Raji (cell line): ENCODE data around the gene TMEM60.

Experiments used
- POLR2A ChIP-seq: IDR thresholded peaks from 2 replicates; pipeline ENCODE4 v1.6.1; 2011; ENCODE audit warnings: low read depth, low read length, control low read depth; ENCODE audit not compliant: insufficient read depth

Gene TMEM60

DNA sequence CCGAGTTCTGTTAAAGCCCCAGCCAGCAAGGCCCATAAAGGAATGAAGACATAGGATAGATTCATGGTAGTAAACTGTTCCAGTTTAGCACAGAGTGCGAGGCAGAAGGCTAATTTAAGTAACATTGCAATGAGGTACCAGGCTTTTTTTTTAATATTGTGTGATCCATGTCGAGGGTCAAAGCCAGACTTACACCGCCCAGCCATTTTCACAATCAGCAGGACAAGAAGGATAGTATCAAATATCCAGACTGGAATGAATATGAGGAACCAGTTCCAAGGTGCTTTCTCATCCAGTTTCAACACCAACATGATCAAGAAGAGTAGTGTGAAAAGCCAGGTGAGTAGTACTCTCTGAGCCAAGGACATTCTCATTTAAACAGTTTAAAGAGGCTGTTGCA is 4.2 kb downstream of the TMEM60 start:
- no peak for TF ChIP-seq POLR2A

DNA sequence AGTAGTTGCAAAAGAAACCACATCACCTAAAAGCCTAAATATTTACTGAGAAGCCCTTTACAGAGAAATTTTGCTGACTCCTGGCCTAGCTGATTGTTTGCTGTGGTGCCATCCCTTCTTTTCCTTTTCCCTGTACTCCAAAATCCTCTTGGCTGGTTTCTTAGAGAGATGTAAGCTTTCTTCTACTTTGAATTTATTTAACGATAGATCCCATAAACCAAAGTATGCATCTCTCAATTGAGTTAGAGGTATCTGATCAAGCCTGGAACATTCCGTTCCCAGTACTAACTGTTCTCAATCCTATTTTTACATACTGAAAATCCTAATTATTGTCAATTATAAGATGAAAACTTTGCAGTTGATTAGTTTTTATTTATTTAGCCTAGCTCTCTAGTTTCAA is 6.3 kb downstream of the TMEM60 start:
- no peak for TF ChIP-seq POLR2A

DNA sequence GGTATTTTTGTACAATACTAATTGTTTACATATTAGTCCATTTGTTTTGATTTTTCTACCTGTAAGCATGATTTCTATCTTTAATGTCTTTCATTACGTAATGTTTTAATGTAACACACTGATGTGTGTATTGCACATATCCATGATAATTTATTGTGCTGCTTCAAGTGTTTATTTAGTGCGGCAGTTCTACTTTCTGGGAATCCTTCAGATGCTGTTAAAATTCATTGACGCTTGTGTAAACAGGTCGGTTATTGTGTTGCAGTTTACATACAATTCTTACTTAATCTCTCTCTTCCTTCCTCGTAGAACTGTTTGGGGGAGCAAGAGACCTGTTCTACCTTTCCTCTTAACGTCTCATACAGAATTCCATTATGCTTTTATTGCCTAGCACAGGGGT is 6.9 kb downstream of the TMEM60 start:
- TF ChIP-seq POLR2A: no peak

DNA sequence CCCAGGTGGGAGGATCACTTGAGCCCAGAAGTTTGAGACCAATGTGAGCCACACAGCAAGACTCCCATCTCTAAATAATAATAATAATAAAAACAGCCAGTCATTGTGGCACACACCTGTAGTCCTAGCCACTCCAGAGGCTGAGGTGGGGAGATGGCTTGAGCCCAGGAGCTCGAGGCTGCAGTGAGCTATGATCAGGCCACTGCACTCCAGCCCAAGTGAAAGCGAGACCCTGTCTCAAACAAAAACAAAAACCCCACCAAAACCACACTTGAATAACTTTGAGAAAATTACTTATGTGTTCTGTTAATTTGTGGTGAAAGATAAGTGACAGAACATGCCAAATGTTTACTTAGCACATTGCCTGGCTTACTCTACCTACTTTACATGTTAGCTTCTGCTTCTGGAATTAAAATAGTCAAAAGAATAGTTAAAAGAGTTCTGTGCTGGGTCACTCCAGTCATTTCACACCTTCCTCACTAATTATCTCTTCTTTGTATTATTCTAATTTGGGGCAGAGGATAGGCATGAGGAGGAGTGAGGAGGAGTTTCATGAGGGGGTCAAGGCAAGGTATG is 9.8 kb downstream of the TMEM60 start:
- TF ChIP-seq POLR2A: no peak

DNA sequence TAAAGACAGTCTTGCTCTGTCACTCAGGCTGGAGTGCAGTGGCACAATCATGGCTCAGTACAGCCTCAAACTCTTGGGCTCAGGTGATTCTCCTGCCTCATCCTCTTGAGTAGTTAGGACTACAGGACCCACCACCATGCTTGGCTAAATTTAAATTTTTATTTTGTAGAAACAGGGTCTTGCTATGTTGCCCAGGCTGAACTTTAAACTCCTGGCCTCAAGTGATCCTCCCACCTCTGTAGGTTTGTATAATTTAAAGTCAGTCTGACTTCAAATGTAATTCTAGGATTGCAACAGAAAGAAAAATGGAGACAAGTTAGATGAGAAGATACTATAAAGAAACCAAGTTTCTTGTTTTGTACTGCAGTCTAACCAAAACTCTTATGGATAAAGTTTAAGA is 11.5 kb downstream of the TMEM60 start:
- TF ChIP-seq POLR2A: no peak

DNA sequence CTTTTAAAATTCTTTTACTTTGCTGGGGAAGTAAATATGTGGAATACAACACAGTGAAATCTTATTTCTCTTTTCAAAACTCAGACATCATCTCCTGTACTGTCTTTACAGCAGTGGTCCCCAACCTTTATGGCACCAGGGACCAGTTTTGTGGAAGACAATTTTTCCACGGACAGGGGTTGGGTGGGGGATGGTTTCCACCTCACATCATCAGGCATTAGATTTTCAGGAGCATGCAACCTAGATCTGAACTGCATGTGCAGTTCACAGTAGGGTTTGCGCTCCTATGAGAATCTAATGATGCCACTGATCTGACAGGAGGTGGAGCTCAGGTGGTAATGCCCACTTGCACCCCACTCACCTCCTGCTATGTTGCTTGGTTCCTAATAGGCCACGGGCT is 12.2 kb downstream of the TMEM60 start:
- no peak for TF ChIP-seq POLR2A

DNA sequence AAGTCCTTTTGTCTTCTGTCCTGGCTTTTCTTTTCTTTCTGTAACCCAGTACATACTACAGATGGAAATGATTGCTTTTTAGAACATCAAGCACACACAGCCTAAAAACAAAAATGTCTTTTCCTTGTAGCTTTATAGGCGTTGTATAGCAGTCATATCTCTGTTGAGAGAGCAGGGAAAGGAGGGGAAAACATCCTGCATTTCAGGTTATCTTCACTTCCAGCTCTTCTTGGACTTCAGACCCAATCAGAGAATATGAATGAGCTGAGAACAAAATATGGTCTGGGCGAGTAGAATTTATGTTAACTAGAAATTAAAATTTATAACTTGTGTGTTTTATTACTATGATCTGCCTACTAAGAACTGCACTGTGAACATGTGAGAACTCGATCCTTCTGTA is 14.7 kb downstream of the TMEM60 start:
- no peak for TF ChIP-seq POLR2A

DNA sequence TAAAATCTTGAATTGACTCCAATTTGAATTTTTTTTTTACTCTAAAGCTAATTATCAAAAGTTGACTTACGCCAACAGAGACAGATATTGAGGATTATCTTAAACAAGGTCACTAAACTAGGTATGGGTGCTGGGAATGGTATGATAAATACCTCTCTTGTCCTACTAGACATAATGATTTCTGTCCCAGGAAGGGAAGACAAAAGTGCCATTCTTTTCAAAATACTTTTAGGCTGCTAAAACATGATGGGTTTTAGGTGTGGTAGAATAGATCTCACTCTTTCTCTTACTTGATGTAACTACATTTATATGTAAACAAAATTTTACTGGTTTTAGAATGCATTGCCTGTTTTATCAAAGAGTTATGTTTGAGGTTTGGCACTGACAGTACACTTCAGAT is 15.1 kb downstream of the TMEM60 start:
- no peak for TF ChIP-seq POLR2A

DNA sequence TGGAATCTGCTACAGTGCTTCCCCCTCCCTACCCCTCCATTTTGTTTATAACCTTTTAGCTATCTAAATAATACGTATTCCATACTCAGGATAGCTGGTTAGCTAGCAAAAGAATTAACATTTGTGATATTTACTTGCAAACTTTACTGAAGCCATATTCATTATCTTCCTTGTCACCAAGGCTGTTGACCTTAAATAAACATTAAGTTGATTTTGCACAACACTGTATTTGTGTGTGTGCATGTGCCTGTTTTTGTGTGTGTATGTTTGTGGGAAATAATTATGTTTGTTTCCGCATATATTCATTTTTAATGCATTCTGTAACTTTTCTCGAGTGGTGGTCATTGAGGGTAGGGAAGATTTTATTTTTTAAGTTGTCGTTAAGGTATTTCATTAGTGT is 15.9 kb downstream of the TMEM60 start:
- no peak for TF ChIP-seq POLR2A

DNA sequence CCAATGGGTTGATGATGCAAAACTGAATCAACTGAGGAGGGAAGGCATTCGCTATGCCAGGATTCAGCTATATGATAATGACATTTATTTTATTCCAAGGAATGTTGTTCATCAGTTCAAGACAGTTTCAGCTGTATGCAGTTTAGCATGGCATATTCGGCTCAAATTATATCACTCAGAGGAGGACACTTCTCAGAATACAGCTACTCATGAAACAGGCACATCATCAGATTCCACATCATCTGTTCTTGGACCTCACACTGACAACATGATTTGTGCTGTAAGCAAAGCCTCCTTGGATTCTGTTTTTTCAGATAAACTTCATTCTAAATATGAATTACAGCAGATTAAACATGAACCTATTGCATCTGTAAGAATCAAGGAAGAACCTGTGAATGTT is 19.7 kb downstream of the TMEM60 start:
- no peak for TF ChIP-seq POLR2A

DNA sequence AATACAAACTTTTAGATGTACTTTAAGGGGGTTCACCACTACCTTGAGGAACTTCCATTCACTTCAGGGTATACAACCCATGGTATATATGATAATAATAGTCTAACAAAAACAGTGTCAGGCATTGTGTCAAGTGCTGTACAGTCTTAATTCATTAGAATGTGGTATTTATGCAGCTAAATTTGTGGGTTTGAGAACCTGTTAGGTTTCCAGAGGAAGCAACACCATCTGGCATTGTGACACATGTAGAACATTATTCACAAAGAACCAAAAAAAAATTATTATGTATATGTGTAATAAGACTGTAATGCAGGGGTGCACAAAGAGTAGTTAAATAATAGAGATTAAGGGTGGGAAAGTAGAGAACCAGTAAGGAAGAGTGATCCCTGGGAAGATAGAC is 26.3 kb downstream of the TMEM60 start:
- no peak for TF ChIP-seq POLR2A

DNA sequence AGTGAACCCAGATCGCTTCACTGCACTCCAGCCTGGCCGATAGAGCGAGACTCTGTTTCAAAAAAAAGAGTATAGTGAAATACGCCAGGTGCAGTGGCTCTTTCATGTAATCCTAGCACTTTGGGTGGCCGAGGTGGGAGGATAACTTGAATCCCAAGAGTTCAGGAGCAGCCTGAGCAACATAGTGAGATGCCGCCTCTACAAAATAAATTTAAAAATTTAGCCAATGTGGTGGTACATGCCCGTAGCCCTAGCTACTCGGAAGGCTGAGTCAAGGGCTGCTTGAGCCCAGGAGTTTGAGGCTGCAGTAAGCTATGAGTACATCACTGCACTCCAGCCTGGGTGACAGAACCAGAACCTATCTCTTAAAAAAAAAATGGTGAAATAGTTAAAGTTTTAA is 27.9 kb downstream of the TMEM60 start:
- TF ChIP-seq POLR2A: no peak

DNA sequence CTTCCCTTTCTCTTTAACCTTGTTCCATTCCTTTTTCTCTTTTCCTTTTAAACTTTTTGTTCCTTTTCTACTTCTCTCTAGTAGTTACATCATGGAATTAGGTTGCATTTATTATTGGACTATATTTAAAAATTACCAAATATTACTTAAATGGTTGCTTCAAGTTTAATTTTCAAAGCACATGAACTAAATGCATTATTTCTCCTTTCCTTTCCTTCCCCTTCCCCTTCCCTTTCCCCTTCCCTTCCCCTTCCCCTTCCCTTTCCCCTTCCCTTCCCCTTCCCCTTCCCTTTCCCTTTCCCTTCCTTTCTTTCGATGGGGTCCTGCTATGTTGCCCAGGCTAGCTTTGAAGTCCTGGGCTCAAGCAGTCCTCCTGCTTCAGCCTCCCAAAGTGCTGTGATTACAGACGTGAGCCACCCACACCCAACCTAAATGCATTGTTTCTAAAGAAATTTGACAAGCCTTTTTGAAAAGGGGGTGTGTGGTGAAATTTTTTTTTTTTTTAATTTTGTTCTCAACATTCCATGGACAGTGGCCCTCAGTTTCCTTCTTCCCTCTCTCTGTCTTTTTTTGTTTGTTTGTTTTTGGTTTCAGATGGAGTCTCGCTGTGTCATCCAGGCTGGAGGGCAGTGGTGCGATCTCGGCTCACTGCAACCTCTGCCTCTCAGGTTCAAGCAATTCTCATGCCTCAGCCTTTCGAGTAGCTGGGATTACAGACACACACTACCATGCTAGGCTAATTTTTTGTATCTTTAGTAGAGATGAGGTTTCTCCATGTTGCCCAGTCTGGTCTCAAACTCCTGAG is 31.2 kb downstream of the TMEM60 start:
- no peak for TF ChIP-seq POLR2A

DNA sequence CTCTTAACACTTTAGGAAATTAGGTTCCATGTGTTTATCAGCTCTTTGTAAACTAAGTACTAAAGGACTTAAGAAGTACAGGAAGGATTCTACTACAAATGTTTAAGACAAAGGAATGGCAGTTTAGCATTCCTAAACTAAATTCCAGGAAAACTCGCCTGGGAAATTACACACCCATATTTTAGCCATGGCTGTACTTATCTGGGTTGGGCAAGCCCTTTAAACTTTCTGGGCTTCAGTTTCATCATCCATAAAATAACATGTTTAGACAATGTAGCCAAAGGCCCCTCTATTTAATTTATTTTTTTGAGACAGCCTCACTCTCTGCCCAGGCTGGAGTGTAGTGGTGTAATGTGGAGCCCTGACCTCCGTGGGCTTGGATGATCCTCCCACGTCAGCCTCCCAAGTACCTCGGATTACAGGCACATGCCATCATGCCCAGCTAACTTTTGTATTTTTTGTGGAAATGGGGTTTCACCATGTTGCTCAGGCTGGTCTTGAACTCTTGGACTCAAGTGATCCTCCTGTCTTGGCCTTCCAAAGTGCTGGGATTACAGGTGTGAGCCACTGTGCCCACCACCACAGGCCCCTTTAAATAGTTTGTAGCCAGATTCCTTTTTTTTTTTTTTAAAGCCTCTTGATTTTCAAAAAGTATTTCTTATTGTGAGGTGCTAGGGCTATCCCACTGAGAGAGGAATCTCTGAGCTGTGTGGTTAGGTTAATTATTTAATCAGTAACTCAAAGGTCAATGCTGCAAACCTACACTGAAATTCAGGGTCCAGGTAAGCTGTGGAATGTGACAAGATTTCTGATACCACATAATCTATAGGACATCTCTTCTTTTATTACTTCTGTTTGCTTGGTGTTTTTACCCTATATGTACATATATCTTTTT is 32.1 kb downstream of the TMEM60 start:
- no peak for TF ChIP-seq POLR2A

DNA sequence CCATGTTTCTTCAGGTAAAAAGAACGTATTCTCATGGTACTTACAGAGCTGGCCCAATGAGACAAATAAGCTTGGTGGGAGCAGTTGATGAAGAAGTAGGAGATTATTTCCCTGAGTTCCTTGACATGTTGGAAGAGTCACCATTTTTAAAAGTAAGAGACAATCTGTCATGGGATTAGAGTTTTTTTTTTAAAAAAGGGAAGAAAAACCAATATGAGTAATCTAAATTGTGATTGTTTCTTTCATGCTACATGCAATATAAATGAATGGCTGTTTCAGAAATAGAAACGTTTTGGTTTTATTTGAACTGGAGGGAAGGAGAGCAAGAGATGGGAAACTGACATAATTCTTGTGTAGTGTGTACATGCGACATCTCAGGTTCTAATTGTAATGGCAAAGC is 32.8 kb downstream of the TMEM60 start:
- TF ChIP-seq POLR2A: no peak
